IgD-negative memory B cell (primary cell): ENCODE measurements around the gene MT1A. TPM values are rescaled to one million over a fixed set of nuclear protein-coding genes. Genes with fewer than 3 reads are reported as not detected.
"Not testable (repeated sequence)": the region's sequence is repeated elsewhere in the genome, so short reads cannot be mapped to it uniquely, and the experiment has no call there.

Source experiments
- H3K27ac Mint-ChIP-seq, 3 donors: one replicate each; pipeline ENCODE4 v1.8.0; 2020 to 2022; ENCODE audit warnings: mild to moderate bottlenecking in 3 of 3, mixed read lengths in 3 of 3, moderate library complexity in 1 of 3
- H3K27me3 Mint-ChIP-seq: one replicate; pipeline ENCODE4 v1.8.0; 2021; ENCODE audit warnings: mixed read lengths
- H3K36me3 Mint-ChIP-seq: one replicate; pipeline ENCODE4 v1.8.0; 2020; ENCODE audit warnings: mild to moderate bottlenecking, mixed read lengths
- H3K4me1 Mint-ChIP-seq, 3 donors: one replicate each; pipeline ENCODE4 v1.8.0; 2020 to 2022; ENCODE audit warnings: mixed read lengths in 3 of 3, mild to moderate bottlenecking in 1 of 3
- H3K4me3 Mint-ChIP-seq, 4 donors: one replicate each; pipeline ENCODE4 v1.8.0; 2020 to 2022; ENCODE audit warnings: mild to moderate bottlenecking in 4 of 4, mixed read lengths in 4 of 4, moderate library complexity in 3 of 4
- H3K9me3 Mint-ChIP-seq, 3 donors: one replicate each; pipeline ENCODE4 v1.8.0; 2020 to 2021; ENCODE audit warnings: mixed read lengths in 3 of 3, mild to moderate bottlenecking in 1 of 3
- polyA plus RNA-seq: library from polyadenylated mRNA; unstranded; fragments of 300-500 nt; fragmentation: Illumina TruSeq; gene quantifications from one replicate; pipeline ENCODE4 v1.2.3, GENCODE V29; 2021

The MT1A gene
- polyA plus RNA-seq, 1 donor from 2014 or later, result not detected

DNA sequence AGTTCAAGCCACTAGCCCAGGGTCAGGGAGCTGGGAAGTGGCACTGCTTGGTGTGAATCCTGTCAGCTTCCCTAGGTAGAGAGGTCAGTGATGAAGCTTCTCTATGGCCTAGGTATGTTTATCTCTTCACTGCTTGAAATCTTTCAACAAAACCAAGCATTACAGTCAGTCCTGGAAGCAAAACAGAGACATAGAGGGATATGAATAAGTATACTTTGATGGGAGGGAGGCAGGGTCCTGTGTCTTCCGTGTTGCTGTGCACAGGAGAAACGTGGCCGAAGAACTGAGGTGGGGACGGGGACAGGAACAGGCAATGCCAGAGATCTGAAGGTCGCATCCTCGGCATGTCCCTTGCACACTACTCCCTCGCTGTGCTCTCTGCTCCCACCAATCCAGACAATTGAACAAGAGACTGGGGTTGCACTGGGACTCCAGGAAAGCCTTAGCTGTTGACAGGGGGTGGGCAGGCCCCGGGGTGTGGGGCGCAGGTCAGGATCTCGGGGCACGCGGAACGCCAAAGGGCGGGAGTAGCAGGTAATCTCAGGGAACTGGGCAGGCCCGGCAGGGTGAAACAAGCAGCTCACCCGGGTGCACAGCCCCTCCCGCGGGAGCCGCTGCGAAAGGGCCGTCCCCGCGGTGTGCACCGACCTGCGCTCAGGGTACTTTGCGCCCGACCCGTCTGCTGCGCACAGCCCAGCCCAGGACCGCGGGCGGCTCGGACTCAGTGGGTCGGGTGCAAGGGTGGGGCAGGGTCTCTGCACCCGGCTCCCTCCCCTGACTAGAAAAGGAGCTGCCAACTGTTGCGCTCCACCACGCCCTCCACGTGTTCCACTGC is 30.8 kb downstream of the MT1A start, which contains the start of gene MT1H:
MT1H (plus strand) TSS at position 810 of the 835 bp plus-strand sequence. CDS start 71 bp downstream, outside the sequence.
- Mint-ChIP-seq H3K36me3 (peaks cover 2% of the 10 kb centered on the region), H3K27ac (no peak within 1 kb of the TSS), H3K4me1 (peaks cover 2 to 11% (median 3%) of the 10 kb centered on the region in 3 donors), H3K9me3 (peaks cover 0 to 1% (median 0%) of the 10 kb centered on the region in 3 donors), H3K27me3 (peaks cover 56% of the 10 kb centered on the region), H3K4me3 (peak within 1 kb of the TSS in 2 of 4 donors; percentile 59 to 85)

DNA sequence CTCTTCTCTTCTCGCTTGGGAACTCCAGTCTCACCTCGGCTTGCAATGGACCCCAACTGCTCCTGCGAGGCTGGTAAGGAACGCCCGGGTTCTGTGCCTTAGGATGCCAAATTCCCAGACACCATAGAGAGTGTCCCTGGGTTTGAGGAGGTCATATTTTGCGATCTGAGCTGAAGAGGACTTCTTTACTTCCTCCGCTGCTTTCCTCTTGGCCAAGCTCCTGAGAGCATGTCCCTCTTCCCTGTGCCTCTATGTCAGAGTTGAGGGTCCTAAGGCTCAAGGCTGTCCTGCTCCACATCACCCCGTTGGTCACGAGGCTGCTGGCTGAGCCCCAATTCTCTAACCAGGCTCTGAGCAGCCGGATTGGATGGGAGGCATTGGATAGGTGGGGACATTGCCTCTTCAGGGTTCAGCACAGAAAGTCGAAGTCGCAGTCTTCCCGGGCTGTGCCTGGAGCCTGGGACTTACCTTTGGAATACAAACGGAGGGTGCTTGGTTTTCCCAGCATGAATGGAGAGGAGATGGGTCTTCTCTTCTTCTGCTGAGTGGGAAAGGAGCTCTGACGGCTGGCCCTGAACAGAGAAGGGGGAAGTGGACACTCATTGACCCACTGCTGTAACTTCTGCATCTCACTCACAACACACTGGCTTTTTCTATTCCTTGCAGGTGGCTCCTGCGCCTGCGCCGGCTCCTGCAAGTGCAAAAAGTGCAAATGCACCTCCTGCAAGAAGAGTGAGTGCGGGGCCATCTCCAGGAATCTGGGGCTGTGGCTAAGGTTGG is 31.6 kb downstream of the MT1A start:
- no peak overlapping the region for H3K27ac Mint-ChIP-seq
- H3K4me1 Mint-ChIP-seq, result peaks cover 2 to 11% (median 3%) of the 10 kb centered on the region in 3 donors
- H3K9me3 Mint-ChIP-seq, result peaks cover 0 to 2% (median 0%) of the 10 kb centered on the region in 3 donors
- peaks cover 2% of the 10 kb centered on the region for H3K36me3 Mint-ChIP-seq
- peak overlapping the region in 1 of 4 donors; percentile 85 for H3K4me3 Mint-ChIP-seq
- peaks cover 60% of the 10 kb centered on the region for H3K27me3 Mint-ChIP-seq

DNA sequence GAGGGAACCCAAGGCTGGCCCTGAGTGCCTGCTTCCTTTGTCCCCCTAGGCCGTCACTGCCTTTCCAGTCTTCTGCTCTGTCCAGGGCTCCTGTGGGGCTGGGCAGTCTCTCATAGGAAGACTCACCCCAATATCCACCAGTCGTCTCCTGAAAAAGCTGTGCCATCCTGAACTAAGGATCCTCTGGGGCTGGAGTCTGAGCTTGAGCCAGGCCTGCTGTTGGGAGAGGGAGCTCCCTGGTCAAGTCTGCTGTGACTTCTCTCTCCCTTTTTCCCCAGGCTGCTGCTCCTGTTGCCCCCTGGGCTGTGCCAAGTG is 32.1 kb downstream of the MT1A start:
- H3K4me1 Mint-ChIP-seq, result peaks cover 3 to 15% (median 4%) of the 10 kb centered on the region in 3 donors
- no peak overlapping the region for H3K4me3 Mint-ChIP-seq
- peaks cover 2% of the 10 kb centered on the region for H3K36me3 Mint-ChIP-seq
- H3K27me3 Mint-ChIP-seq, result peaks cover 63% of the 10 kb centered on the region
- no peak overlapping the region for H3K27ac Mint-ChIP-seq
- H3K9me3 Mint-ChIP-seq, result peaks cover 0 to 2% (median 0%) of the 10 kb centered on the region in 3 donors

DNA sequence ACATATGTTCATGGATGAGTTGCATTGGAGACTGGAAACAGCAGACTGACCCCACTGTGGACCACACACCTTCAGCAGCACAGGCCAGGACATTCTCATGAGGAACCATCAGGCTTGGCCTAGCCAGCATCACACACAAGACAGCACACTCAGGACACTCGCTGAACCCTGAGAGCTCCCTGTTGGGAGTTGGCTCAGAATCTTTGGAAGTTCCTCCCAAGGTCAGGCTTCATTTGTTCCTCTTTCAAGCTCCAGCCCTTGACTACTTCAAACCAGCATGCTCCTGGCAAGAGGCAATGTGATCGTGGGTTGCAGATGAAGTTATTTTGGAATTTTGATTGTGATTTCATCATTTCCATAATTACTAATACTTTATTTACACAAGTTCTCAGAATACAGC is 33.2 kb downstream of the MT1A start:
- H3K27me3 Mint-ChIP-seq, result peaks cover 54% of the 10 kb centered on the region
- not testable (repeated sequence) for H3K36me3 Mint-ChIP-seq, H3K9me3 Mint-ChIP-seq, H3K4me3 Mint-ChIP-seq, H3K27ac Mint-ChIP-seq
- H3K4me1 Mint-ChIP-seq, result peaks cover 3 to 18% (median 6%) of the 10 kb centered on the region in 3 donors

DNA sequence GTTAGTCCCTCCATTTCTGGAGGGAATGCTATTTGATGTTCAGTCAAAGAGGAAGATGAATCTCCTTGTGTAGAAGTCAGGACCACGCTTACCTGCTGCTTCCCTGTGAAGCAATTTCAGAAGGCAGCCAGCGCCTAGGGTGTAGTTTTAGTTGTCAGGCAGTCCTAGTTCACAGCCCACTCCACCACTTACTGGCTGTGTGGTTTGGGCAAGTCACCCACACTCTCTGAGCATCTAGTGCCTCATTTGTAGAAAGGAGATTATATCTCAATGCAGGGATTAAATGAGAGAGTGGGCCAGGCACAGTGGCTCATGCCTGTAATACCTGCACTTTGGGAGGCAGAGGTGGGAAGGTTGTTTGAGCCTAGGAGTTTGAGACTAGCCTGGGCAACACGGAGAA is 33.7 kb downstream of the MT1A start:
- H3K27ac Mint-ChIP-seq, H3K36me3 Mint-ChIP-seq, H3K4me3 Mint-ChIP-seq, H3K9me3 Mint-ChIP-seq: not testable (repeated sequence)
- H3K27me3 Mint-ChIP-seq, result peaks cover 51% of the 10 kb centered on the region
- H3K4me1 Mint-ChIP-seq, result peaks cover 3 to 18% (median 6%) of the 10 kb centered on the region in 3 donors

DNA sequence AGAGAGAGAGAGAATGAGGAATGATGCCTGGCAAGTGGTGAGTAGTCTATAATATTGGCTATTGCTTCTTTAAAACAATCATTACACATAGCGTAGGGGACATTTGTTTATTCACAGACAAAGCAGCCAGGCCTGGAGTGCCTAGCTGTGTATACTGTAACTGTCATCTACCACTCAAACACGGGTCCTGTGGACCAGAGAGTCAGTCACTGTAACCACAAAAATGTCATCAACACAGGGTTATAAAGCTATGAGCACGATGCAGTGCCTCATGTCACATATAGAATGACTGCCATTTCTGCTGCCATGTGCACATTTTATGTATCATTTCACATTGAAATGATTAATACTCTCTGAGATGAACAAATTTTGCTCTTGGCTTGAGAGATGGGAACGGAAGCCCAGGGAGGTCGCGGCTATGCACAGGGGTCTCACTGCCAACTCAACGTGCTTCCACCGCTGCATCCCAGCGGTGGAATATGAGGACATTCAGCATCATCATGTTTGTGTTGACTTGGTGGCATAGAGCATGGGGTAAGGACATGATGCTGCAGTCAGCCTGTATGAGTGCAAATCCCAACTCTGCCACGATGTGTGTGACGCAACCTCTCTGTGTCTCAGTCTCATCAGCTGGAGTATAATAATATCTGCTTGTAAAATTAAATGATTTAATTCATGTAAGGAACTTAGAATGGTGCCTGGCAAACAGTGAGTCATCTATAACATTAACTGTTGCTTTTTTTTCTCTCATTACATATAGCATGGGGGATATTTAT is 34.5 kb downstream of the MT1A start:
- H3K9me3 Mint-ChIP-seq, result peaks cover 0 to 2% (median 0%) of the 10 kb centered on the region in 3 donors
- peaks cover 2% of the 10 kb centered on the region for H3K36me3 Mint-ChIP-seq
- H3K4me3 Mint-ChIP-seq, result no peak overlapping the region
- H3K27me3 Mint-ChIP-seq, result peaks cover 48% of the 10 kb centered on the region
- peaks cover 3 to 18% (median 4%) of the 10 kb centered on the region in 3 donors for H3K4me1 Mint-ChIP-seq
- no peak overlapping the region for H3K27ac Mint-ChIP-seq

DNA sequence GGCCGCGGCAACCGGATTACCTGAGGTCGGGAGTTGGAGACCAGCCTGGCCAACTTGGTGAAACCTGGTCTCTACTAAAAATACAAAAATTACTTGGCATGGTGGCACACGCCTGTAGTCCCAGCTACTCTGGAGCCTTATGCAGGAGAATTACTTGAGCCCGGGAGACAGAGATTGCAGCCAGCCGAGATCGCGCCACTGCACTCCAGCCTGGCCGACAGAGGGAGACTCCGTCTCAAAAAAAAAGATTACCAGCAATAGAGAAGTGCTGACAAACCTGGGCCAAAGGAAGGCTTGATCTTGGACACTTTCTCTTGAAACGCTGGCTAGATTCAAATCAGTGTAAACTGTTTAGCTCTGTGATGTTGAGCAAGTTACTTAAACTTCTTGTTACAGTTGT is 35.5 kb downstream of the MT1A start:
- H3K9me3 Mint-ChIP-seq, result peaks cover 0 to 2% (median 0%) of the 10 kb centered on the region in 3 donors
- H3K4me3 Mint-ChIP-seq, result no peak overlapping the region
- H3K36me3 Mint-ChIP-seq, result no peaks in the 10 kb centered on the region
- peaks cover 3 to 10% (median 4%) of the 10 kb centered on the region in 3 donors for H3K4me1 Mint-ChIP-seq
- H3K27ac Mint-ChIP-seq, result no peak overlapping the region
- peaks cover 40% of the 10 kb centered on the region for H3K27me3 Mint-ChIP-seq

DNA sequence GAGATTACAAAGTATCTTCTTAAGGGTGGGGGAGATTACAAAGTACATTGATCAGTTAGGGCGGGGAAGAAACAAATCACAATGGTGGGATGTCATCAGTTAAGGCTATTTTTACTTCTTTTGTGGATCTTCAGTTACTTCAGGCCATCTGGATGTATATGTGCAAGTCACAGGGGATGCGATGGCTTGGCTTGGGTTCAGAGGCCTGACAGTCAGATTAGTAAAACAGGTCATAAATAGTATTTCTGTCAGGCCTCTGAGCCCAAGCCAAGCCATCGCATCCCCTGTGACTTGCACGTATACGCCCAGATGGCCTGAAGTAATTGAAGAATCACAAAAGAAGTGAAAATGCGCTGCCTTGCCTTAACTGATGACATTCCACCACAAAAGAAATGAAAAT is 36.1 kb downstream of the MT1A start:
- not testable (repeated sequence) for H3K27ac Mint-ChIP-seq, H3K9me3 Mint-ChIP-seq, H3K4me1 Mint-ChIP-seq, H3K36me3 Mint-ChIP-seq, H3K4me3 Mint-ChIP-seq
- peaks cover 35% of the 10 kb centered on the region for H3K27me3 Mint-ChIP-seq

DNA sequence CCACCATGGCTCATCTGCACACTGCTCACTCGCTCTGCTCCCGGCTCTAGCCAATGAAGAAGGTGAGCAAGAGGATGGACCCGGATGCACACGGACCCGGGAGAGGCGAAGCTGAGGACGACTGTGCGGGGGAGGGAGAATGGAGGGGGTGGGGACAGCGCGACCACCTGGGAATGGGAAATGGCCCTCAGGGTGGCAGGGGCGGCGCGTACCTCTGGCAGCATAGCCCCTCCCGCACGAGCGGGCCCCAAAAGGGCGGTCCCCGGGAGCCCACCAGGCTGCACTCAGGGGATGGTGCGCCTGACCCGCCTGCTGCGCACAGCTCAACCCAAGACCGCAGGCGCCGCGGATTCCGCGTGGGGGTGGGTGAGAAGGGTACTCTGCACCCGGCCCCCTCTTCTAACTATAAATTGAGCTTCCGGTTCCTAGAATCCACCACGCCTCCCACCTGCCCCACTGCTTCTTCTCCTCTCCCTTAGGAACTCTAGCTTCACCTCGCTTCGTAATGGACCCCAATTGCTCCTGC is 37.3 kb downstream of the MT1A start:
- Mint-ChIP-seq H3K27me3 (peaks cover 25% of the 10 kb centered on the region), H3K27ac (no peak overlapping the region), H3K36me3 (no peaks in the 10 kb centered on the region), H3K9me3 (peaks cover 0 to 2% (median 0%) of the 10 kb centered on the region in 3 donors), H3K4me3 (peak overlapping the region in 3 of 4 donors; percentile 6 to 86 (median 70)), H3K4me1 (peaks cover 3 to 7% (median 4%) of the 10 kb centered on the region in 3 donors)

DNA sequence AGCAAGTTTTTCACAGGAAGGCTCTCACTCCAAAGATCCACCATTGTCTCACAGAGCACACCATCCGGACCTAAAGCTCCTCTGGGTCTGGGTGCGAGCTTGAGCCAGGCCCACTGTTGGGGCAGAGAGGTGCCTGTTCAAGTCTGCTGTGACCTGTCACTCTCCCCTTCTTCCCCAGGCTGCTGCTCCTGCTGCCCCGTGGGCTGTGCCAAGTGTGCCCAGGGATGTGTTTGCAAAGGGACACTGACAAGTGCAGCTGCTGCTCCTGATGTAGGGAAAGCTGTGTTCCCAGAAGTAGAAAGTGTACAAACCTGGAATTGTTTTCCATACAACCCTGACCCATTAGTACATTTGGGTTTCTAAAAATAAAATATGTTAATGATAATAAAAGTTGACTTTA is 39.0 kb downstream of the MT1A start:
- H3K27me3 Mint-ChIP-seq, result peaks cover 23% of the 10 kb centered on the region
- peaks cover 0 to 2% (median 0%) of the 10 kb centered on the region in 3 donors for H3K9me3 Mint-ChIP-seq
- H3K4me3 Mint-ChIP-seq, result no peak overlapping the region
- no peak overlapping the region for H3K27ac Mint-ChIP-seq
- no peaks in the 10 kb centered on the region for H3K36me3 Mint-ChIP-seq
- H3K4me1 Mint-ChIP-seq, result peaks cover 3 to 13% (median 10%) of the 10 kb centered on the region in 3 donors

DNA sequence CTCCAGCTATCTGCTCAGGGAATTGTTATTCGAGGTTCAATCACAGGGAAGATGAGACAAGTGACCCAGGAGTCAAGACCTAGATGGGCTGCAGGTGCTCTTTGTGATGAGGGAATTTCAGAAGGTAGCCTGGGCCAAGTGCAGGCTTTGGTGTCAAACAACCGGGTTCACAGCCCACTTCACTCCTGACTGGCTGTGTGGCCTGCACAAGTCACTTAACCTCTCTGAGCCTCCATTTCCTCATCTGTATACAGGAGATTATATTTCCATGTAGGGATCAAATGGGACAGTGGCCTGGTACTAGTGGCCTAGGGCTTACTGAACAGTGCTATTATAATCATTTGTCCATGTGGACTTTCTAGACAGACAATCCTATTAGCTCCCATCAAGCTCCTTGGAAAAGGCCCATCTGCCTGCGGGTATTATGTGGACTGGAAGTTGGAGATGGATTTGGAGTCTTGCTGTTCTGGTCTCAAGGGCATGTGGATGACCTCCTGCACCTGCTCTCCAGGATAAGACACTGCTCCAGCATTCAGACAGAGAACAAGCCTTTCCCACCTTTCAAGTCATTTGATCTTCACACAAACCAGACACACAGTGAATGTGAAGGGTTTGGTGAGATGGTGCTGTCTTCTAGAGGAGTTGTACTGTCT is 40.7 kb downstream of the MT1A start:
- peaks cover under 1 to 13% (median 12%) of the 10 kb centered on the region in 3 donors for H3K4me1 Mint-ChIP-seq
- peaks cover 0 to under 1% (median 0%) of the 10 kb centered on the region in 3 donors for H3K9me3 Mint-ChIP-seq
- H3K27ac Mint-ChIP-seq, result no peak overlapping the region
- no peaks in the 10 kb centered on the region for H3K36me3 Mint-ChIP-seq
- H3K27me3 Mint-ChIP-seq, result peaks cover 15% of the 10 kb centered on the region
- no peak overlapping the region for H3K4me3 Mint-ChIP-seq

DNA sequence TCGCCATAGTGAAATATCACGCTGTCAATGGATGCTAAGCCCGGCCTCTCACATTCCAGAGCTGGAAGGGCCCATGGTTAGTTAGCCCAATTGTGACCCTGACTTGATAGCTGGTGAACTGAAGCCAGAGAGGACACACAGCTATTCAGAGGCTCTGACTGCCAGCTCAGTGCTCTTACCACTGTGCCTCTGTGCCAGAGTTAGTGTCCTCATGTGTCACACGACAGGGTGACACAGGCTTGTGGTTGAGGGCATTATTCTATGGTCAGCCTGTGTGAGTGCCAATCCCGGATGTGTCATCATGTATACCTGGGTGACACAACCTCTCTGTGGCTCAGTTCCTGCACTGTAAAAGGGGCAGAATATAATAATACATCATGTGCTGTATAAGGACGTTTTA is 41.4 kb downstream of the MT1A start:
- Mint-ChIP-seq H3K36me3 (no peaks in the 10 kb centered on the region), H3K4me3 (peak overlapping the region in 1 of 4 donors; percentile 83), H3K9me3 (no peaks in the 10 kb centered on the region), H3K4me1 (peaks cover 0 to 13% (median 13%) of the 10 kb centered on the region in 3 donors), H3K27ac (no peak overlapping the region), H3K27me3 (peaks cover 11% of the 10 kb centered on the region)

DNA sequence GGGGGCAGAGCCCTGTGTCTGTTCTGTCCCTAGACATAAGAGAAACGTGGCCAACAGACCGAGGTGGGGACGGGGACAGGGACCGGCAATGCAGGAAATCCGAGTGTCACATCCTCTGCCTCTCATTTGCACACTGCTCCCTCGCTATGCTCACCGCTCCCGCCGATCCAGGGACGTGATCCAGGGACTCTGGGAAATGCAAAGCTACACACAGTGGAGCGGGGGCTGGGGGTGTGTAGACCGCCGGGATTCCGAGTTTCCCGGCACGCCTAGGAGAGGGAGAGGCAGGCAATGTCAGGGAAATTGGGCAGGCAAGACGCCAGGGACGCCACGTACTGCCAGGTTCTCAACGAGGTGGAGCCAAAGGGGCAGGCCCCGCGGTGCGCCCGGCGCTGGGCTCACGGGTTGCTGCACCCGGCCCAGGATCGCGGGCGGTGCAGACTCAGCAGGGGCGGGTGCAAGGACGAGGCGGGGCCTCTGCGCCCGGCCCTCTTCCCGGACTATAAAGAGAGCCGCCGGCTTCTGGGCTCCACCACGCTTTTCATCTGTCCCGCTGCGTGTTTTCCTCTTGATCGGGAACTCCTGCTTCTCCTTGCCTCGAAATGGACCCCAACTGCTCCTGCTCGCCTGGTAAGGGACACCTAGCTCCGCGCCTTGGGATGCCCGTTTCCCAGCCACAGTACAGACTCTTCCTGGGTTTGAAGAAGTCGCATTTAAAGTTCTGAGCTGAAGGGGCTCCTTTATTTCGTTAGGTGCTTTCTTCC is 43.7 kb downstream of the MT1A start, which contains the start of gene MT1X:
MT1X (plus strand) TSS at position 532 of the 764 bp plus-strand sequence; CDS start at position 603, 71 bp downstream.
- Mint-ChIP-seq H3K9me3 (peaks cover 1 to 7% (median 3%) of the 10 kb centered on the region in 3 donors), H3K4me3 (peak within 1 kb of the TSS; percentile 83 to 95 (median 89)), H3K27me3 (peaks cover 5% of the 10 kb centered on the region), H3K4me1 (peaks cover 0 to 10% (median 6%) of the 10 kb centered on the region in 3 donors), H3K27ac (peak within 1 kb of the TSS in 2 of 3 donors; percentile 10 to 59), H3K36me3 (no peaks in the 10 kb centered on the region)
